Muscle layer of colon (tissue), 2 donors: ENCODE measurements around the gene DTX3.
"Not testable (repeated sequence)": the region's sequence is repeated elsewhere in the genome, so short reads cannot be mapped to it uniquely, and the experiment has no call there.

Source experiments
- H3K27ac ChIP-seq: one replicate; pipeline ENCODE4 v1.7.0; 2013; ENCODE audit warnings: low read depth, mild to moderate bottlenecking, low read length, moderate library complexity
- H3K27me3 ChIP-seq, 2 donors: one replicate each; pipeline ENCODE4 v1.7.0; 2013; ENCODE audit warnings: low read length in 2 of 2, mild to moderate bottlenecking in 2 of 2; ENCODE audit not compliant: insufficient read depth in 2 of 2, control insufficient read depth in 1 of 2
- H3K36me3 ChIP-seq: one replicate; pipeline ENCODE4 v1.7.0; 2013; ENCODE audit warnings: mild to moderate bottlenecking, low read length; ENCODE audit not compliant: insufficient read depth
- H3K4me1 ChIP-seq: one replicate; pipeline ENCODE4 v1.7.0; 2013; ENCODE audit warnings: mild to moderate bottlenecking, low read length; ENCODE audit not compliant: insufficient read depth
- H3K4me3 ChIP-seq, 2 donors: one replicate each; pipeline ENCODE4 v1.7.0; 2013; ENCODE audit warnings: low read length in 2 of 2, low read depth in 1 of 2, mild to moderate bottlenecking in 1 of 2, moderate library complexity in 1 of 2
- H3K9ac ChIP-seq: one replicate; pipeline ENCODE4 v1.7.0; 2013; ENCODE audit warnings: low read length
- H3K9me3 ChIP-seq: one replicate; pipeline ENCODE4 v1.7.0; 2013; ENCODE audit warnings: mild to moderate bottlenecking, low read length
- donor health status: abdominal sarcoma.
- donor health status: Adenocarcinoma of cecum.

Gene DTX3

GRCh38 chr12:57654042-57654441 lies 49.4 kb downstream of the DTX3 start:
- Histone ChIP-seq H3K27ac (no peak overlapping the region), H3K4me1 (peaks cover 4% of the 10 kb centered on the region), H3K9me3 (no peaks in the 10 kb centered on the region), H3K36me3 (no peaks in the 10 kb centered on the region), H3K4me3 (no peak overlapping the region), H3K9ac (no peak overlapping the region), H3K27me3 (no peaks in the 10 kb centered on the region)

- Histone ChIP-seq H3K4me3 (no peak overlapping the region), H3K27me3 (no peaks in the 10 kb centered on the region), H3K36me3 (no peaks in the 10 kb centered on the region), H3K9me3 (no peaks in the 10 kb centered on the region), H3K9ac (no peak overlapping the region), H3K4me1 (peaks cover 4% of the 10 kb centered on the region), H3K27ac (no peak overlapping the region)
Observed at GRCh38 chr12:57655541-57656240, 51.1 kb downstream of the DTX3 start.

GRCh38 chr12:57656408-57656807 lies 51.8 kb downstream of the DTX3 start:
- not testable (repeated sequence) for H3K4me3 ChIP-seq, H3K27me3 ChIP-seq, H3K9ac ChIP-seq, H3K27ac ChIP-seq, H3K9me3 ChIP-seq, H3K4me1 ChIP-seq, H3K36me3 ChIP-seq

GRCh38 chr12:57657744-57658143 lies 53.1 kb downstream of the DTX3 start:
- H3K36me3 ChIP-seq, result no peaks in the 10 kb centered on the region
- H3K9ac ChIP-seq, result no peak overlapping the region
- peaks cover 4% of the 10 kb centered on the region for H3K4me1 ChIP-seq
- no peak overlapping the region for H3K27ac ChIP-seq
- H3K4me3 ChIP-seq, result no peak overlapping the region
- no peaks in the 10 kb centered on the region for H3K9me3 ChIP-seq
- no peaks in the 10 kb centered on the region for H3K27me3 ChIP-seq

GRCh38 chr12:57658890-57659289 lies 54.3 kb downstream of the DTX3 start:
- Histone ChIP-seq H3K27me3 (no peaks in the 10 kb centered on the region), H3K9me3 (no peaks in the 10 kb centered on the region), H3K4me1 (peaks cover 4% of the 10 kb centered on the region), H3K9ac (no peak overlapping the region), H3K4me3 (no peak overlapping the region), H3K36me3 (no peaks in the 10 kb centered on the region), H3K27ac (no peak overlapping the region)
